Fibroblast of skin of scalp (primary cell): ENCODE results near the gene DBH.
A peak's percentile ranks its signal among the peaks of the same experiment; 100 is the strongest.
"Not testable (repeated sequence)": the region's sequence is repeated elsewhere in the genome, so short reads cannot be mapped to it uniquely, and the experiment has no call there.

Source experiments
- DNase-seq: peaks from one replicate; pipeline ENCODE4 v3.0.0-alpha.2; 2013

The DBH gene

DNA sequence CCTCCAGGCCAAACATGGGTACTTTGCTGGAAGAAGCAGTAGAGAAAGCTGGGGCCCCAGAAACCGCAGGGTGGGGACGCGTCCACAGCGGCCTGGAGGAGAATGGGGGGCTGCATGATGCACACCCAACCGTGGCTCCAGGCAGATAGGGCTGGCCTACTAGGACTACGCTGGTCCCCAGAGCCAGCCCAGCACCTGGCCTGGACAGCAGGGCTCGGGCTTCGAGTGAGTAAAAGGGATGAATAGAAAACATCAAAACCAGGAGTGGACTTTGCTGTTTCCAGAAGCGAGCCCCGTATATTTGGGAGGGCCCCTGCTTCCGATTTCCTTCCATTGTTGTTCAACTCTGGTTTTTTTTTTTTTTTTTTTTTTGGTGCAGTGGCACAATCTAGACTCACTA is 30.7 kb downstream of the DBH start:
- DNase-seq, result no peak

DNA sequence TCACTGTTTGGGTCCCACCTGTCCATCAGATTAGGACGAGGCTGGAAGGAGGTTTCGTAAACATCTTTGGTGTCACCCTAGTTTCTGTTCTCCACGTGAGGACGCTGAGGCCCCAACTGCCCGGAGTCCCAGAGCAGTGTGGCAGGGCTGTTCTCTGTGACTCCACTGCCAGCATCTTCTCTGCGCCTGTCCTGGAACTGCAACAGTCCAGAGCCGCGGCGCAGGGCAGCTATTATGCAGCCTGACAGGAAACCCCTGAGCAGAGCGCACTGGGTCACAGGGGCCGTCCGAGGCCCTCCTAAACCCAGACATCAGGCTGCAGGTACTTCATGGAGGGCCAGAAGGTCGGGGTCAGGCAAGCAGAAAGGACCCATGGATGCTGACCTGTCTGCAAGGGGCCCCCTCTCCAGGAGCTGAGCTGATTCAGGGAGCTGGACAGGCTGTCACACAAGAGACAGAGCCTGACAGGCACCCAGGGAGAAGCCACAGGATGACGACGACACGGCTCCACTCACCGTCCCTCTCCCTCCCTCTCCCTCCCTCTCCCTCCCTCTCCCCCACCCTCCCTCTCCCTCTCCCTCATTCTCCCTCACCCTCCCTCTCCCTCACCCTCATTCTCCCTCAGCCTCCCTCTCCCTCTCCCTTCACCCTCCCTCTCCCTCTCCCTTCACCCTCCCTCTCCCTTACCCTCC is 31.7 kb downstream of the DBH start:
- no peak for DNase-seq

DNA sequence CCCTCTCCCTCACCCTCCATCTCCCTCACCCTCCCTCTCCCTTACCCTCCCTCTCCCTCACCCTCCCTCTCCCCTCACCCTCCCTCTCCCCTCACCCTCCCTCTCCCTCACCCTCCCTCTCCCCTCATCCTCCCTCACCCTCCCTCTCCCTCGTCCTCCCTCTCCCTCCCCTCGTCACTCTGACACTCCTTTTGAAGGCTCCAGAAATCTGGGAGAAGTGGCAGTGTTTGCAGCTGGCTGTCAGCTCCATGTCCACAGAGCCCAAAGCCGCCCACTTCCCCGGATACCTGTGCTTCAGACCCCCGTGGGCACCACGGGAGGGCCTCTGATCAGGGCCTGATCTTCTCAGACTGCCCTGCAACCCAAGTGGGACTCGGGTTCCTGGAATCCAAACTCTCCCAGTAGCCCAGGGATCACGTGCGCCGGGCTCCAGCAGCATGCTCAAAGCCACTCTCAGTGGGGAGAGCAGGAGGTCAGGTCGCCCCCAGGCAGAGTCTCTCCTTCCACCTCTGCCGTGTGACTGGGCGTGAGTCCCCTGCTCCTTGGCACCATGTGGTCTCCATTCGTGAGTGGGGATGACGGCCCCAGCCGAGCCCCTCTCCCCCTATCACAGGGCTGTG is 33.1 kb downstream of the DBH start:
- no peak for DNase-seq

DNA sequence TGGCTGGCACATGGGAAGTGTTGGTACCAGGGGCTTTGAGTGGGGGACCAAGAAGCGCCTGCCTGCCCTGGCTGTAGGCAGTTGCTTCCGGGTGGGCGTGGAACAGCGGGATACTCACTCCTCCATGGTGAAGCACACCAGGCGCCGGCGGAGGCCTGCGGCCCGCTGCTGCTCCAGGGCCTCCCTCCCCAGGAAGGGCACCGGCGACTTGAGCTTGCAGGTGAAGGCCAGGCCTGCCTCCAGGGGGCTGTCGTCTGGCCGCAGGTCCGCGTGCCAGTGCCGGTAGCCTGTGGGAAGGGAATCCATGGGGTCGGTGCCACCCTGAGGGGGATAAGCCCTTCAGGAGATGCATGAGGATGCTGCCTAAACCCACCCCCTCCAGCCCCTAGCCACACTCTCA is 34.3 kb downstream of the DBH start:
- DNase-seq, result no peak

DNA sequence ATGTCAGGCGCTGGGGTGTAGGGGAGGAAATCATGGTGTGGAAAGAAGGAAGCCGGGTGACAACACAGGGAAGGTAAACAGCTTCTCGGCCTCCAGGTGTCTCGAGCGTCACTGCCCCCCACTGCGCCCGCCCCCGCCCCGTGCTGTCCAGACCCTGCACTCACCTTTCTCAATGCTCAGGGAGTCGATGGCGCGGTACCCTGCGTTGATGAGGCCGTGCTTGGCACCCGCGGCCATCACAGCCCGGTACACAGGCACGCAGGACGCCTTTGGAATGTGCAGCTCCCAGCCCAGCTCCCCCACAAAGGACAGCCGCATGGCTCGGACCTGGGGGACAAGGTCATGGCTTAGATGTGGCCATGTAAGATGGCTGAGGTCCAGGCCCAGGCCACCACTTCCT is 35.2 kb downstream of the DBH start:
- DNase-seq, result no peak

DNA sequence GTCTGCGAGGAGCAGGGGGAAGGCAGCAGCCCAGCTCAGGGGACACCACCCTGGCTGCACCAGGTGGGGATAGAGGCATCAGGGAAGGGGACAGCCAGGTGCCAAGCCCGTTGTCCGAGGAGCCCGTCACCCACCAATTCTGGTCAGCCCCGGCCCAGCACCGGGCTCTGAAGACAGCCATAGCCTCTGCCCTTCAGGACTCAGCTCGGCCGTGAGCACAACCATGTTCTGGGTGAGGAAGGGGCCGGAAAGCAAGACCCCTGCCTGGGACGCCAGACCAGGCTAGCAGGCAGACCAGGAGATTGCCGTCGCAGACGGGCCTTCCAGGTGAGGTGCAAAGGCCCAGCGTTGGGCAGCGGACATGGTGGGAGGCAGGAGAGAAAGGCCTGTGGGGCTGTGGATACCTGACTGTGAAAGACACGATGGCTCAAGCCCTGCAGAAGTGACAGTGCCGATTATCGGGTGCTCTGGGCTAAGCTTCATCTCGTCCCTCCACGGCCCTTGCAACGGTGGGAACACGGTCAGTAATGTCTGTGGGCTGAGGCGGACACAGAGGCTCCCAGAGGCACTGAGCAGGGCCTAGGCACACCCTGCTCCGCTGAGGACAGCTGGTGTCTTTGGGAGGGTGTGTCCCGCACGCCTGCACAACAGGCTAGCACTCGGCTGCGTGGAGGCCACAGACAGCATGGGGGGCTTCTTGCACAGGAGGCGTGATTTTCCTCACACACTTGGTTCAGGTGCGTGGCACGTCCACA is 36.5 kb downstream of the DBH start:
- DNase-seq, result no peak

DNA sequence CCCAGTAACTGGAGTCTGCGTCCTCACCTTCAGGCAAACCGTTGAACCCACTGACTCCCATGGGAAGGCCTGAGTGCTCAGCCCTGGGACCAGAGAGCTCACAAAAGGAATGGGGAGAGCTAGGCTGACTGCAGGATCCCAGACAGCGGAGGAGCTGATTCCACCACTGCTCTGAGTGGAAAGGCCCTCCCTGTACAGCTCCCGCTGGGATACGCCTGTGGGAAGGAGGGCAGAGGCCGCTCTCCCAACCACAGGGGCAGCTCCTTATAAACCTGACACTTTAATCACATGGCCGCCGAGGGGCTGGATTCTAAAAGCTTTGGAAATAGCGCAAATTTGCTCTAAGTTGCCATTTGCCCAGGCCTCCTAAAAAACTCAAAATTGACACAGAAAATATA is 37.1 kb downstream of the DBH start:
- no peak for DNase-seq

DNA sequence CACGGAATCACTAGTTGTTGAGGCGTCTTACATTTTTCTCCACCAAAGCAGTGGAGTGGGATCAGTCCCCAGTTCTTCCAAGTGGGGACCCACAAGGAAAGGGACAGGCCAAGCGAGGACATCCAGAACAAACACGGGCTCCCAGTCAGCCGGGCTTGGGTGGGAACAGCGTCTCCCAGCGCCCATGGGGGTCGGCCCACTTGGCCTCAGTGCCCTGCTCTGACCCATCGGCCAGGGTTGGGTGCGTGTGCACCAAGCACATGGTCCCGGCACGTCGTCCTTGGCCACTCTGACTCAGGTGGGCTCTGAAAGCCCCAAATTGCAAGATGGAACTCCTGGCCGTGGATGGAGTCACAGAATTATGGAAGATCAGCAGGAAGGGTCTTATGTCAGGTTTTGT is 37.9 kb downstream of the DBH start:
- DNase-seq, result no peak

DNA sequence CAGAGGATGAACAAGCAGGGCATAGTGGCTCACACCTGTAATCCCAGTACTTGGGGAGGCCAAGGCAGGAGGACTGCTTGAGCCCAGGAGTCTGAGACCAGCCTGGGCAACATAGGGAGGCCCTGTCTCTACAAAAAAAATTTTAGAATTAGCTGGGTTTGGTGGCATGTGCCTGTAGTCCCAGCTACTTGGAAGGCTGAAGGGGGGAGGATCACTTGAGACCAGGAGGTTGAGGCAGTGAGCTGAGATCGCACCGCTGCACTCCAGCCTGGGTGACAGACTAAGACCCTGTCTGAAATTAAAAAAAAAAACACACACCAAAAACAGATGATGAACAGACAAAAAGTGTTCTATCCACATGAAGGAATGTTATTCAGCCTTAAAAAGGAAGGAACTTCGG is 39.6 kb downstream of the DBH start:
- DNase-seq, result not testable (repeated sequence)

DNA sequence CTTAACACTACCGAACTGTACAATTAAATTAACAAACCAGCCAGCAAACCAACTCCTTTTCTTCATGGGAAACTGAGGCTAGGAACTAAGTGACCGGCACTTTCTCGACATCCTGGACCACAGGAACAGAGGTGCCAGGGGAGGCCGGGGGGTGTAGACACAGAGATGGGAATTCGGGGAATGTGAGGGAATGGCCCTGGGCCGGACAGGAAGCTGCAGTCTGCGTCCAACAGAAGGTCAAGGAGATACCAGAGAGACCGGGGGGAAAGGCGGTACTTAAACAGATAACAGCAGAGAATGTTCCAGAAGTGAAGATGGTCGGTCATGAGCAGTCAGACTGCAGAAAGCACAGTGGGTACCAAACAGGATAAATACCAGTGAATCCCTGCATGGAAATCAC is 40.3 kb downstream of the DBH start:
- DNase-seq, result no peak

DNA sequence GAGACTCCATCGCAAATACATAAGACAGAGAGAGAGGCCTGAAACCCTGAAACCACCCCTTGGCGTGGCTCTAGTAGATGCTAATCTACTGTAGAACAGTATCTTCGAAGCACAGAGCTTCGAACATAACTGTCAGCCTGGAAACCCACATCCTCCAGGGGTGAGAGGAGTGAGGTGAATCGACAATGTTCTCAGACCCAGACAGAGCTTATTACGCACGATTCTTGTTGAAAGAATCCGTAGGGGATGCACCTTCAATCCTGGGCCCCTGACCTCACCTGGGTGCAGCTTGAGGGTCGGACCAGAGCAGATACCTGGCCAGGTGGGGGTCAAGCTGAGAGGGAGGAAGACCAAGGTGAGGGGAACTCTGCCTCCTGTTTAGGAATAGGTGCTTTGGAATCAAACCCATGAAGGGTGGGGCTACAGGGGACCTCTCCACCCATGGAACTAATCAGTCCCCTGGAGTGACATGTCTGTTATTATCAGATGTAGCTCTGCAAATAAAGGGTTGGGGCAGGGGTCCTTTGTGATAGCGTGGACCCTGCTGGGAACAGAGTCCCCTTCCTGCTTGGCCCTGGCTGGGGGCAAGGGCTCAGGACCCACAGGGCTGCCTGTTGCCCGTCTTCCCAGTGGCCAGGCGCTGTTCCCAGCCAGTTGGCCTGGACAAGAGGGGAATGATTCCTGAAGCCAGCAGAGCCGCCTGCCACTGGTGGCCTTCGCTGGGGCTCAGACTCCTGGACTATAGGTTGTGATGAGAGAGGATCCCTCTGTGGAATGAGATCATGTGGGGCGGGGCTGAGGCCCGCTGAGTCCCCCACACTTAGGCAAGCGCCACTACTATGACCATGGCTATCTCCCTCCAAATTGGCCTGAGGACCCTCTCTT is 41.2 kb downstream of the DBH start:
- no peak for DNase-seq

DNA sequence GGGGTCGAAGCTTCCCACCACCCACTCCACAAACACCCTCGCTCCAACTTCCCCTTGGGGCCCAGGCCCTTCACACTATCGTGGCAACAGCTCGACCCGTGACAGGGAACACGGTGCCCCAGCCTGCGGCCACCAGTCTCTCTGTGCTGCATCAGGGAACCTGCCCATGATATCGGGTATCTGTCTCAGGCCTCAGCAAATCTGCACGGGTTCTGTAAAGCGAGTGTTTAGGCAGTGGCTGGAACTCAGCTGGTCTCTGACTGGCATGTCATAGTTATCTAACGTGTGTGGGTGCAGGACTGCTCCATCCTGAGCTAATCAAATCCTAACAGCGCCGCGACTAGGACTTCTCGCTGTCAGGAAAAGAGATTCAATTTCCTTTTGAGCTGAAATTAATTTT is 42.9 kb downstream of the DBH start:
- no peak for DNase-seq

DNA sequence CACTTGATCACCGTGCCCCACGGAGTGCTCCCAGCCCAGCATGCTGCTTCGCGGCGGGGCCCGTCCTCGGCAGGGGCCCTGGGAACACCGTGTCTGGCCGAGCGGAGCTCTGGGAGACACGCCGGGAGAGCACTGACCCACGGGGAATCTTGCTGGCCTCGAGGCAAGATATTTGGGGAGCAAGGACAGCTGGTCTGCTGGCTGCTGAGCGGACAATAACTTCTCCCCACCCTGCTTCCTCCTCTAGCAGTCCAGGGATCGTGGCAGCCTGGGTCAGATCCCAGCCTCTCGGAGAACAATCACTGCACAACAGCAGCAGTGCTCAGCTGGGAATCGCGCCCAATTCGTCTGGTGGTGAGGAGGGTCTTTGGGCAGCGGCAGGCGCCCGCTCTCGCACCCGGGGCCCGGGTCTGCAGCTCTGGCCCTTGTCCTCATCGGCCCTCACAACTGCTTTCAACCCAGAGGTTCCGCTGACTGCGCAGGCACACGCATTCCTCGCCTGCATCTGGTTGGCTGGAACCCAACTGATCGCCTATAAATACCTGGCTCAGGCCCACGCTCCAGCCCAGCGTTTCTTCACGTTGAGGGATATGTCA is 43.4 kb downstream of the DBH start:
- DNase-seq, result no peak

DNA sequence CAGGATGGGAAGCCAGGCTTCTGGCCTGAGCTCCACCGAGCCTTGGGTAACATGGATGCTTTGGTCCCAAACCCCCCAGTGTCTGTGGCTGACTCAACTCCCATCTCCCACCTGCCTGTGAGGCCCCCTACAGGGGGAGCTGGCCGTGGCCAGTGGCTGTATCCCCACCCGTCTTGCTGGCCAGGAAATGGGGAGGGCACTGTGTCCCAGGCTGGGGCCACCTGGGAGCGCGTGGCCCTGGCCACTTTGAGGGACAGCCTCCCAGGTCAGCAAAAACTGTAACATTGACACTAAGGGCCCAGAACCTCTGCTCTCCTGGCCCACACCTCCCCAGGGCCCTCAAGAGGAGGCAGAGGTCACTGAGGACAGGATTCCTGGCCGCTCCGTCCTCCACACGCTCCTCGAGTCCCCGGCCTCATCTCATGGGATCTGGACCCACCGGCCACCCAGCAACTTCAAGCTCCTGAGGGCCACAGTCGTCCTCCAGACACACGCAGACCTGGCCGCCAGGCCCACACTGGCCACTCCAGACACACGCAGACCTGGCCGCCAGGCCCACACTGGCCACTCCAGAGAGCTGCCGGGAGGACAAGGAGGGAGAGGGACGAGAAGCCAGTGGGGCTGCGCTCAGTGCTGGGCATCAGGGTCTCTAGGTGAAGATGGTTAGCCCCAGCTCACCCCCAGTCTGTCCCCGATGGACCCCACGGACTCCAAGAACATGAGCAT is 44.2 kb downstream of the DBH start:
- DNase-seq, result no peak

DNA sequence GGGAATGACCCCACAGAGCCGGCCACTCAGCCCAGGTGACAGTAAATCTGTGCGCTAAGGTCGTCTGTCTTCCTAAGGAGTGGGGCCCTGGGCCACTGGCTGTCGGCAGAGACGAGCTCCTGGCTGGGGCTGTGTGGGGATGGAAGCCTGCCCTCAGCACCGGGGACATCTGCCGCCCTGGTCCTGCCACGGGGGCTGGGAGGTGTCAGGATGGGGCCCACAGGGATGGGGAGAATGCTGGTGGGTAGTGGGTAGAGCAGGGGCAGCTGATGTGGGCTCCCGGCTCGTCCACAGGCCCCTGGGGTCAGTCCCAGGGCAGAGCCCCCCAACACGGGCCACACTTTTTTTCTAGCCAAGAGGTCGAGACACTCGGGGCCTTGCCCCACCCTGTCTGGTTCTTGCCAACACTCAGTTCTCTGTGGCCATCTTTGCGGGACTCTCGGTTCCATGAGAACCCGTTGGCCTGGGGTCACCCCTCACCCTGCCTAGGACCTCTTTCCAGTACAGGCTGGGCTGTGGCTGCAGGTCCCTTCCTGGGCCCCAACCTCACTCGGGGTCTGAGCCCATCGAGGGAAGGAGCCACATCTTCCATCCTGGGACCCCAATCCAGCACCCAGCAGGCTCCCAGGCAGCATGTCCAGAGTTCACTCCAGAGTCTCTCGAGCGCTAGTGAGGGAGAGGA is 45.0 kb downstream of the DBH start:
- DNase-seq, result no peak

DNA sequence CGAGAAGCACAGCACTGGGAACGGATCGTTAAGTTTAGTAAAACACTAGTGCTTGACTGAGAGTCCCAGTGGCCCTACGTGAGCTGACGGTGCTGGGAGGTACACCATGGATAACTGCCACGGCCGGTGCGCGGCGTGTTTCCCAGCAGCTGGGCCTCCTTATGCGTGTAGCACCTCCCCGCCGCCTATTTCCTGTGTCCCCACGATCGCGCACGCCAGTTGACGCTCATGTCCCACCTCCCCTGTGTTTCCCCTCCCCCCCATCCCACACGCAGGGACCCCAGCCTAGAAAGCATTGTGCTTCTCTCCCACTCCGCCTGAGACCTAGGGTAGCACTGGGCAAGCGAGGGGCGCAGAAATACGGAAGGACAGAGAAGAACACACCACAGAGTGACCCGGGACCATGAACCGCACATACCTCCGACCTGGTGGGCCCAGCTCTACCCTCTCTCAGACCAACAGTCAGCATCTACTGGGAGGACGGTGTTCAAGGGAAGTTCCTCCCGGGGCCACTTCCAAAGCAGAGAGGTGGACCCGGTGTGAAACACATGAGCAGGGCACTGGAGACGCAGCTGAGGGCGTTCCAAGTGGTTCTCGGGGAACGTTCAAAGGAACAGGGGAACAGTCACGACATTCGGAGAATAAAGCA is 45.6 kb downstream of the DBH start:
- DNase-seq, result no peak

DNA sequence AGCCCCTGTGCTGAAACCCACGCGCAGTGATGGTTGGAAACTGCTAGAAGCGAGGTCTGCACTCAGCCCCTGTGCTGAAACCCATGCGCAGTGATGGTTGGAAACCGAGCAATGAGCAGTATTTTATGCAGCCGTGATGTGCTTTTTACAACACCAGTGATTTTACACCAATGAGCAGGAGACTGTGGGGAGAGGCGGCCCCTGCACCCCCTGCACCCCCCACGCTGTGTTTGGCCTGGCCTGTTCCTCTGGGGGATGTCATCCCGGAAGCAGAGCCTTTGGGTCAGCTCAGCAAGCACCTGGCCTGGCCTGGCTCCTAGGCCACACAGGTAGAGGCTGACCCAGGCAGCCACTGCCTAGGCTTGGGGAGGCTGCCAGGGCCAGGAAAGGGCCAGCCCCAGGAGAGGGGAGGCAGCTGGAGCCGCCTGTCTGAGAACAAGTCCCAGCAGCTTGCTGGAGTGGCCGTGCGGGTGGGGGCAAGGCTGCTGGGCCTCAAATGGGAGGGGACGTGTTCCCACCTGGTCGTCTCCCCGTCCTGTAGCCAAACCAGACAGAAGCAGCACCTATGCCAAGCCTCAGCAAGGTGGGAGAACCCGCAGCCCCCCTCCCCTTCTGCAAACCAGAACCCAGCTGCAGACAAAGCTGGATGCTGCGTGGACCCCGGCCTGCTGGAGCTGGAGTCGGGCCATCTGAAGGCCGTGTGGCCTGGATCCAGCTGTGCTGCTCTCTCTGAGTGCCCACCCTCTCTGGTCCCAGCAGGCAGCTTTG is 46.8 kb downstream of the DBH start:
- DNase-seq, result no peak

DNA sequence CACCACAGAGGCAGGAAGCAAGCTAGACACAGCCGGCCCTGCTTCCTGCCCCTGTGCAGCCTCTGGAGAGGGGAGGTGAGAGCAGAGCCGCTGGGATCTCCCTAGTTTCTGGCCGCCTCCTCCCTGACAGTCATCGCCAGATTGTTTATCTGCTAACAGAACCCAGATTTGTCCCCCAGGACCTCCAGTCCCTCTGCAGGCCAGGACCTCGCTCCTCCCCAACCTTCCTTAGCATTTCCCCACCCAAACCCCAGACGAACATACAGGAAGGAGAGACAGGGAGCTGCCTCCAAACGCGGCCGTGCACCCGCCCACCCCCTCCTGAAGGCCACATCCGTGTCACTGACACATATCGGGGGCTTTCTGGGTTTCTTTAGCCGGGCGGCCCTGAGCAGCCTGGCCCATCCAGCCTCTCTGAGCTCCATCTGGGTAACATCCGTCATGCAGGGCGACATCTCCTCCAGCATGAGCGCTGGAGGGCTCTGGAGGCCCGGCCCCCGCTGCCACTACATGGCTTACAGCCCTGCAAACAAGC is 47.5 kb downstream of the DBH start:
- DNase-seq, result peak; percentile 33

DNA sequence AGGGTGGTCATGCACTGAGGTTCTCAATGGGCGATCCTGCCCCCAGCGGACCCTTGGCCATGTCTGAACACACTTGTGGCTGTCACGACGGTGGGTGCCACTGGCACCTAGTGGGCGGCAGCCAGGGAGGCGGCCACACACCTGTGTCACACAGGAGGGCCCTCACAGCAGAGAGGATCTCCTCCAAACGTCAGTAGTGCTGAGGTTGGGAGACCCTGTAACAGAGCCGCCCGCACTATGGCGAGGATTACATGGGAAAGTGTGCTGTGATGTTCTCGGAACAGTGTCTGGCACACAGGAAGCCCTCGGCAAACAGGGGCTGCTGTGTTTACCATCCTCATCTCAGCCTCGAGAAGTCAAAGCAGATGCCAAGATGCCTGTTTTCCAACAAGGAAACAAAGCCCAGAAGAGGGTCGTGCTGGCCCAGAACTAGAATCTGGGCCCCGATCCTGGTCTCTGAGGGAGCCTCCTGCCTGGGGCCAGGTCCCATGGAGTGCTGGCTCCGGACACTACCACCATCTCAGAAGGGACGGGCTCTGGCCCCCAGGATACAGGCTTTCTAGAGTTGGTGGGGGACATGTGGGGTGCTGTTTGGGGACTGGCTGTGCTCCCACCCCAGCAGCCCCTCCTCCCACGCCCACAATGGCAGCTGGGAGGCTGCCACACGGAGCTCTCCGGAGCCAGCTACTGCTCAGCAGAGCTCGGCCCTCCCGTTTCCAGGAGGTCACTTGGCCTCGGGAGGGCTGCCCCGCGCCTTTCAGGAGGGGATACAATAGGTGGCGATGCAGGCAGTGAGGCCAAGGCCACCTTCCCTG is 48.2 kb downstream of the DBH start:
- DNase-seq, result no peak
